ENCODE measurements around the gene CLCA2. TPM values are rescaled to one million over a fixed set of nuclear protein-coding genes. Genes with fewer than 3 reads are reported as not detected.

Gene CLCA2
- total and polyA plus RNA-seq, 2 experiments from 2014 or later: 0.34 TPM; not detected in 1

- Histone ChIP-seq H3K9me2 (replicated peaks; ENCODE audit: insufficient read depth) (no peaks in the 10 kb centered on the region), H3K9me3 (ENCODE audit: low read depth) (no peaks in the 10 kb centered on the region), H3K4me3 (no peak overlapping the region), H3K4me2 (no peak overlapping the region), H3K27me3 (no peaks in the 10 kb centered on the region), H3K4me1 (ENCODE audit: insufficient read depth) (no peaks in the 10 kb centered on the region), H4K20me1 (ENCODE audit: insufficient read depth, poor library complexity, severe bottlenecking) (no peaks in the 10 kb centered on the region), H3K79me2 (no peaks in the 10 kb centered on the region), H3K27ac (no peak overlapping the region), H2AFZ (no peak overlapping the region), H3K36me3 (replicated peaks; ENCODE audit: insufficient read depth, low read depth) (no peaks in the 10 kb centered on the region)
- TF ChIP-seq EZH2 (IDR thresholded peaks at IDR 0.05; ENCODE audit: borderline replicate concordance) (no peak), EZH2phosphoT487 (IDR thresholded peaks at IDR 0.05; ENCODE audit: low read depth, severe bottlenecking, unreplicated experiment) (no peak), CTCF (IDR thresholded peaks at IDR 0.05; ENCODE audit: poor library complexity) (no peak)
- 55% methylated on average over 3 of the region's 3 CpGs for WGBS (ENCODE audit: low lambda C conversion rate, missing lambda C conversion rate)
- DNase-seq (ENCODE audit: low spot score): no peak
These were observed 37.5 kb downstream of the CLCA2 start for GRCh38 chr1:86461482-86461881.

GRCh38 chr1:86464819-86465218, 40.8 kb downstream of the CLCA2 start:
- no peaks in the 10 kb centered on the region for H3K9me3 ChIP-seq (ENCODE audit: low read depth)
- H3K79me2 ChIP-seq: no peaks in the 10 kb centered on the region
- no peaks in the 10 kb centered on the region for H3K36me3 ChIP-seq (replicated peaks; ENCODE audit: insufficient read depth, low read depth)
- H3K4me2 ChIP-seq: no peak overlapping the region
- TF ChIP-seq CTCF (IDR thresholded peaks at IDR 0.05; ENCODE audit: poor library complexity) (no peak), EZH2 (IDR thresholded peaks at IDR 0.05; ENCODE audit: borderline replicate concordance) (no peak), EZH2phosphoT487 (IDR thresholded peaks at IDR 0.05; ENCODE audit: low read depth, severe bottlenecking, unreplicated experiment) (no peak)
- no peak overlapping the region for H2AFZ ChIP-seq
- H4K20me1 ChIP-seq (ENCODE audit: insufficient read depth, poor library complexity, severe bottlenecking): no peaks in the 10 kb centered on the region
- H3K9me2 ChIP-seq (replicated peaks; ENCODE audit: insufficient read depth): no peaks in the 10 kb centered on the region
- no peaks in the 10 kb centered on the region for H3K4me1 ChIP-seq (ENCODE audit: insufficient read depth)
- no peaks in the 10 kb centered on the region for H3K27me3 ChIP-seq
- H3K27ac ChIP-seq: no peak overlapping the region
- DNase-seq (ENCODE audit: low spot score): no peak
- H3K4me3 ChIP-seq: no peak overlapping the region
- WGBS (ENCODE audit: low lambda C conversion rate, missing lambda C conversion rate): 79% methylated on average over 1 of the region's 1 CpG

- Histone ChIP-seq H3K4me2 (no peak overlapping the region), H3K36me3 (replicated peaks; ENCODE audit: insufficient read depth, low read depth) (no peaks in the 10 kb centered on the region), H2AFZ (no peak overlapping the region), H3K4me3 (no peak overlapping the region), H3K27ac (no peak overlapping the region), H3K79me2 (no peaks in the 10 kb centered on the region), H4K20me1 (ENCODE audit: insufficient read depth, poor library complexity, severe bottlenecking) (no peaks in the 10 kb centered on the region), H3K9me2 (replicated peaks; ENCODE audit: insufficient read depth) (no peaks in the 10 kb centered on the region), H3K9me3 (ENCODE audit: low read depth) (no peaks in the 10 kb centered on the region), H3K4me1 (ENCODE audit: insufficient read depth) (no peaks in the 10 kb centered on the region), H3K27me3 (no peaks in the 10 kb centered on the region)
- TF ChIP-seq CTCF (IDR thresholded peaks at IDR 0.05; ENCODE audit: poor library complexity): no peak
- no peak for TF ChIP-seq EZH2phosphoT487 (IDR thresholded peaks at IDR 0.05; ENCODE audit: low read depth, severe bottlenecking, unreplicated experiment)
- TF ChIP-seq EZH2 (IDR thresholded peaks at IDR 0.05; ENCODE audit: borderline replicate concordance): no peak
- WGBS (ENCODE audit: low lambda C conversion rate, missing lambda C conversion rate): 96% methylated on average over 2 of the region's 2 CpGs
- DNase-seq (ENCODE audit: low spot score): no peak
These were observed 42.3 kb downstream of the CLCA2 start for GRCh38 chr1:86466109-86466844.
